AG09309 (cell line): ENCODE measurements around the gene STAC.

Experiments
- DNase-seq: peaks from one replicate; pipeline ENCODE4 v3.0.0-alpha.2; 2010; ENCODE audit warnings: low read depth
- H3K4me3 ChIP-seq: 2 replicates; pipeline ENCODE4 v1.5.1; 2011; ENCODE audit warnings: mild to moderate bottlenecking, low read depth, low read length, moderate library complexity; ENCODE audit not compliant: control insufficient read depth
- TF ChIP-seq, protein P1 (sequence below): IDR thresholded peaks from 2 replicates; pipeline ENCODE4 v1.5.1; 2011; ENCODE audit warnings: mild to moderate bottlenecking, low read depth, low read length, inconsistent platforms; ENCODE audit not compliant: insufficient read depth, control insufficient read depth; ENCODE audit errors: missing control alignments

STAC gene

DNA sequence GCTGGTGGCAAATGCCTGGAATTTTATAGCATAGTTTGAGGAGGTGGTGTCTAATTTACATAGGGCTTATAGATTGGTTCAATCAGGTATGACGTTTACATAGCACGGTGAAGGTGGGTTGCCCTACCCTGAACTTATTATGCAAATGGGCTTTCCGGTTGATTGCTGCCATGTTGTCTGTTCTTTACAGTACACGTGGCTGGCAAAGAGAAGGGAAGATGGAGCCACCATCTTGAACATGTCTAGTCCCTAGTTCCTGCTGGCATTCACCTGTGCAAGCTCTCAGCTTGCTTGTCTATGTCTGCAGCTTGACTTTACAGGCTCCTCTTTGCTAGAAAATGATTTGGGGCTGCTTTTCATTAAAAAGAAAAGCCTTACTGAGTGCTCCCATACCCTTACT, 14.0 kb upstream of the STAC start:
- TF ChIP-seq, protein P1, sequence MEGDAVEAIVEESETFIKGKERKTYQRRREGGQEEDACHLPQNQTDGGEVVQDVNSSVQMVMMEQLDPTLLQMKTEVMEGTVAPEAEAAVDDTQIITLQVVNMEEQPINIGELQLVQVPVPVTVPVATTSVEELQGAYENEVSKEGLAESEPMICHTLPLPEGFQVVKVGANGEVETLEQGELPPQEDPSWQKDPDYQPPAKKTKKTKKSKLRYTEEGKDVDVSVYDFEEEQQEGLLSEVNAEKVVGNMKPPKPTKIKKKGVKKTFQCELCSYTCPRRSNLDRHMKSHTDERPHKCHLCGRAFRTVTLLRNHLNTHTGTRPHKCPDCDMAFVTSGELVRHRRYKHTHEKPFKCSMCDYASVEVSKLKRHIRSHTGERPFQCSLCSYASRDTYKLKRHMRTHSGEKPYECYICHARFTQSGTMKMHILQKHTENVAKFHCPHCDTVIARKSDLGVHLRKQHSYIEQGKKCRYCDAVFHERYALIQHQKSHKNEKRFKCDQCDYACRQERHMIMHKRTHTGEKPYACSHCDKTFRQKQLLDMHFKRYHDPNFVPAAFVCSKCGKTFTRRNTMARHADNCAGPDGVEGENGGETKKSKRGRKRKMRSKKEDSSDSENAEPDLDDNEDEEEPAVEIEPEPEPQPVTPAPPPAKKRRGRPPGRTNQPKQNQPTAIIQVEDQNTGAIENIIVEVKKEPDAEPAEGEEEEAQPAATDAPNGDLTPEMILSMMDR = no peak
- no peak overlapping the region for H3K4me3 ChIP-seq
- DNase-seq = no peak

DNA sequence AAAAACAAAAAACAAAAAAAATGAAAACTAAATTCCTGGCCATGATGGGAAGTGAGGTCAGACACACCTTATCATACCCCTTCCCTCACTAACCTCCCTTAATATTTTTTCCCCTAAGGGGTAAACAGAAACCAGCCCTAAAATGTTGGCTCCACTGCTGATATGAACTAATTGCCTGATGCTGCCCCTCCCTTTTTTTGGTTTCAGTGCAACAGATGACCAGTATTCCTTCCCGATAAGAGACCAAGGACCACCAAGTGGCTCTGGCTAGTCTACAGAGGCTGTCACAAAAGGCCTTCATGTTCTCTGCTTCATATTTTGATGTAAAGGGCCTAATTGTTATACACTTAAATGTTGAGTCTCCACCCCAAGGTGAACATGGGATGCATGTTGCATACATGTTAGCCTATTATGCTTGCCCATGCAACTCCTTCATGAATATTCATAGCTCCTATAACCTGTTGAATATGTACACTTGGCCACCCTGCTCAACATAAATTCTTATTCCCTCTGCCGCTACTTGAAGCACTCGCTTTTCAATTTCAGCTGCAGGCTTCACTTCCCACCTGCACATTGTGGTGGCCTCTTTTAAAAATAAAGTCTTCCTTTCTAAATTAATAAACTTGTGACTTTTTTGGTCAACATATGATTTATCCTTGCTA, 12.3 kb upstream of the STAC start:
- TF ChIP-seq, protein P1 = no peak
- no peak for DNase-seq
- no peak overlapping the region for H3K4me3 ChIP-seq

DNA sequence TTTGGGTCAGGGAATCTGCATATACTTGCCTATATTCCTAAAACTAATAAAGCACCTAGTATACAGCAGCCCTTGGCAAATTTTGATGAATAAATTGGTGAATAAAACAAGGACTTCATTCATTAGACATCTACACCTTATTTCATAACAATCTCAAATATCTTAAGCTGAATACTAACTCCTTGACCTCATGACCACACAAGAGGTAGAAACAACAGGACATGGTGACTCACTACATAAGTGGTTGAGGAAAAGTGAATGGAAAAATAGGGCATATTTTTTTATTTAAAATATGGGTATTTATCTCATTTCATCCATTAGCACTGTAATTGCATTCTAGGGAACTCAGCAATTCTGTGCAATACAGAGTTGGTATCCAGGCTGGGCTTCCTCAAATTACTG, 7.8 kb upstream of the STAC start:
- no peak overlapping the region for H3K4me3 ChIP-seq
- TF ChIP-seq, protein P1 = no peak
- no peak for DNase-seq

DNA sequence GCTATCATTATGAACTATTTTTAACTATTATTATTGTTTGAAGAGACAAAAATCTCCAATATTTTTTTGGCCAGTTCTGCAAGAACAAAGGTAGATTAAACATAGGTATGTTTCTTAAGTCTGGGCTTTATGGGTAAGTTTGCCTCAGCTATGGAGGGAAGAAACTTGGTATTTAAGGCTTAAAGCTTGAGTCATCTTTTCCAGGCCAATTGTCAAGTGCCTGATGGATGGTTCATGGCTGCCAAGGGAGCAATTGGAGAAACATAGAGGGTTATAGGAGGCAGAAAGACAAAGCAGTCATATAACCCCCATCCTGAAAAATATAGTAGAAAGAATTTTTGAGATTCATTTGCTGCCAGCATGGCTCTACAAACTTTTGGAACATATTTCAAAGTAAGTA, 7.2 kb upstream of the STAC start:
- peak; percentile 24 for DNase-seq
- TF ChIP-seq, protein P1 = no peak
- H3K4me3 ChIP-seq = no peak overlapping the region

DNA sequence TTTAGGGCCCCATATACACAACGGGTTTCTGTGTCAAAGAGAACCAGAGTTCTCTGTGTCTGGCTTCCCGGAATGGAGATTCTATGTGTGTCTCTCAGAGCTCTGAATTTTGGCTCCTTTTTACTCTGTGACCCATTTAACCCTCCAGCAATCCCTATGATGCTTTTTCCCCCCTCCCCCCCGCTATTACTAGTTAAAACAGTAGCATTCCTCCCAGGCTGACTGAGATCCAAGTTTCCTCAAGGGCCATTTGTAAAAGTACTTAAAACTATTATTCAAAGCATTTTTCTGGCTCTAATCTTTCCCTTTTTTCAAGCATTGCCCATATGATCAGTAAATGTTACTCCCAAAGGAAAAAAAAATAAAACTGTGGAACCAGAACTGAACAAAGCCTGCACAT, 6.6 kb upstream of the STAC start:
- TF ChIP-seq, protein P1 = no peak
- no peak overlapping the region for H3K4me3 ChIP-seq
- DNase-seq = no peak

DNA sequence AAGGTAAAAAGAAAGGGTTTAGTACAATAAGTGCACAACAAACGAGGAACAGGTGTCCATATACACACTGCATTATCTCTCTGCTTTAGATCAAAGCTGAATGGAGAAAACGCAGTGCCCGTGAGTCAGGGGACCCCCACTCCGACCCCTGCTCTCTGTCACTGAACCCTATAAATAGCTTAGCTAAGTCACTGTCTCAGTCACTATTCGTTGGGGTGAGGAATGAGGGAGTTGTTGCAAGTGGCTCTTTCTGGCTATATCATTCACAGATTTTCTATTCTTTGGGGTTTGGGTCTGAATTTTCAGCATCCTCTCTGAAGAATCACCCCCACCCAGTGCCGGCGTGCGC, 458 bp upstream of the STAC start:
- H3K4me3 ChIP-seq = peak overlapping the region; percentile 66
- no peak for DNase-seq
- TF ChIP-seq, protein P1 = no peak

DNA sequence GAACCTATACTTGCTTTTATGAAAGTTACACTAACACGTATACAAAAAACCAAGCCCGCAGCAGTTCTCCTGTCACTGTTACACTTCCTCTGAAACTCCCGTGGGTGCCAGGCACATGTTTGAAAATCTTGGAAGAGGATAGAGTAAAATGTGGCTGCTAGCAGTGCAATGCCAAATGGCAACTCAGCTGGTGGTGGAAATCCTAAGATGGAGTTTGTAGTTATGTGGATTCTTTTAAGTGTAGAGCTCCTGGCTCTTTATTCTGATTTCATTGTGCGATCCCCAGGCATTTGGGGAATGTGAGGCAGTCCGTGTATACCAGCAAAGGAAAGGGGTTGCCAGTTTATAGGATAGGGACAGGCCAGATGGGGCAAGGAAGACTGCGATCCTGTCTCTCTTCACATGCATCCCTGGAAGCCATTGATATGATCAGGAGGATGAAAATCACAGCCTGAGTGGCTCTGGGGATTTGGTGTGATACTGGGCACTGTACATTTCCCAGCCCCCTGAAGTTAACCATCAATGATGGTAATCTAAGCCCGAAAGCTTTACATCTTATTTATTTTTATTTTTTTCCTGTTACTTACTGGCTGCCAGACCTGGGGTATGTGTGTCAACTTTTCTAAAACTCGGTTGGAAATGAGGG, 1.1 kb downstream of the STAC start:
- no peak for DNase-seq
- peak overlapping the region; percentile 66 for H3K4me3 ChIP-seq
- TF ChIP-seq, protein P1 = no peak
